ENCODE results near the gene CDH4.

Gene CDH4

GRCh38 chr20:61528591-61528990 lies 276.5 kb downstream of the CDH4 start:
- no peak for DNase-seq (ENCODE audit: low spot score)
- no peak for TF ChIP-seq CTCF (IDR thresholded peaks at IDR 0.05; ENCODE audit: extremely low read depth, missing control alignments)

- TF ChIP-seq CTCF (IDR thresholded peaks at IDR 0.05; ENCODE audit: extremely low read depth, missing control alignments), result no peak
- DNase-seq (ENCODE audit: low spot score), result no peak
Observed at GRCh38 chr20:61529354-61529753, 277.3 kb downstream of the CDH4 start.

- no peak for DNase-seq (ENCODE audit: low spot score)
- no peak for TF ChIP-seq CTCF (IDR thresholded peaks at IDR 0.05; ENCODE audit: extremely low read depth, missing control alignments)
Observed at GRCh38 chr20:61531553-61532345, 279.7 kb downstream of the CDH4 start.

GRCh38 chr20:61532736-61533135 lies 280.7 kb downstream of the CDH4 start:
- DNase-seq (ENCODE audit: low spot score), result no peak
- TF ChIP-seq CTCF (IDR thresholded peaks at IDR 0.05; ENCODE audit: extremely low read depth, missing control alignments), result no peak

- no peak for TF ChIP-seq CTCF (IDR thresholded peaks at IDR 0.05; ENCODE audit: extremely low read depth, missing control alignments)
- no peak for DNase-seq (ENCODE audit: low spot score)
Observed at GRCh38 chr20:61533231-61533631, 281.2 kb downstream of the CDH4 start.

- DNase-seq (ENCODE audit: low spot score), result no peak
- no peak for TF ChIP-seq CTCF (IDR thresholded peaks at IDR 0.05; ENCODE audit: extremely low read depth, missing control alignments)
Observed at GRCh38 chr20:61534346-61534745, 282.3 kb downstream of the CDH4 start.

GRCh38 chr20:61535091-61535490 lies 283.0 kb downstream of the CDH4 start:
- TF ChIP-seq CTCF (IDR thresholded peaks at IDR 0.05; ENCODE audit: extremely low read depth, missing control alignments), result no peak
- no peak for DNase-seq (ENCODE audit: low spot score)

Measured in GM20000 (cell line).